ENCODE measurements around the gene CDC25C.
"Not testable (repeated sequence)": the region's sequence is repeated elsewhere in the genome, so short reads cannot be mapped to it uniquely, and the experiment has no call there.

The CDC25C gene

GRCh38 chr5:138274189-138274853 is 57.3 kb downstream of the CDC25C start, which contains the start of gene GFRA3:
GFRA3 (minus strand) TSS chr5:138274621; CDS start chr5:138274424, 197 bp downstream.
- DNase-seq, result no peak

- no peak for DNase-seq
Measured at GRCh38 chr5:138273834-138274188, 57.8 kb downstream of the CDC25C start.

GRCh38 chr5:138272681-138273080 is 58.9 kb downstream of the CDC25C start:
- no peak for DNase-seq

- DNase-seq, result no peak
Measured at GRCh38 chr5:138271281-138271680, 60.3 kb downstream of the CDC25C start.

- no peak for DNase-seq
Measured at GRCh38 chr5:138264183-138264582, 67.4 kb downstream of the CDC25C start.

- no peak for DNase-seq
Measured at GRCh38 chr5:138263581-138263980, 68.0 kb downstream of the CDC25C start.

GRCh38 chr5:138258704-138259292 is 72.8 kb downstream of the CDC25C start:
- no peak for DNase-seq

- DNase-seq, result no peak
Measured at GRCh38 chr5:138257583-138257982, 74.0 kb downstream of the CDC25C start.

GRCh38 chr5:138252944-138253343 is 78.7 kb downstream of the CDC25C start:
- no peak for DNase-seq

GRCh38 chr5:138247800-138248199 is 83.8 kb downstream of the CDC25C start:
- DNase-seq, result not testable (repeated sequence)

GRCh38 chr5:138246822-138247221 is 84.8 kb downstream of the CDC25C start:
- DNase-seq, result no peak

GRCh38 chr5:138246334-138246733 is 85.3 kb downstream of the CDC25C start:
- no peak for DNase-seq

- DNase-seq, result no peak
Measured at GRCh38 chr5:138245717-138246116, 85.9 kb downstream of the CDC25C start.

GRCh38 chr5:138243794-138244193 is 87.8 kb downstream of the CDC25C start:
- DNase-seq, result no peak

GRCh38 chr5:138241688-138242571 is 89.7 kb downstream of the CDC25C start:
- no peak for DNase-seq

- DNase-seq, result no peak
Measured at GRCh38 chr5:138240650-138241385, 90.8 kb downstream of the CDC25C start.

GRCh38 chr5:138238034-138238433 is 93.6 kb downstream of the CDC25C start:
- no peak for DNase-seq
